ENCODE measurements around the gene RDH12.
"Not testable (repeated sequence)": the region's sequence is repeated elsewhere in the genome, so short reads cannot be mapped to it uniquely, and the experiment has no call there.

The RDH12 gene

DNA sequence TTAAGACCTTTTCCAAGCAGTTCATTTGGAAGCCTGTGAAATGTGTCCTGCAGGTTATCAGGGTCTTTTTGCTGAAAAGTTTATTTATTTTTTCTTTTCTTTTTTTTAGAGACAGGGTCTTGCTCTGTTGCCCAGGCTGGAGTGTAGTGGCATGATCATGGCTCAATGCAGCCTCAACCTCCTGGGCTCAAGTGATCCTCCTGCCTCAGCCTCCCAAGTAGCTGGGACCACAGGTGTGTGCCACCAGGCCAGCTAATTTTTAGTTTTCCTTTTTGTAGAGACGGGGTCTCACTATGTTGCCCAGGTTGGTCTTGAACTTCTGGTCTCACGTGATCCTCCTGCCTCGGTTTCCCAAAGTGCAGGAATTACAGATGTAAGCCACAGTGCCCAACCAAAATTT lies 17.7 kb downstream of the RDH12 start:
- 91% methylated on average over 3 of the region's 3 CpGs for WGBS
- not testable (repeated sequence) for H3K9me3 ChIP-seq (ENCODE audit: control insufficient read depth, low read length); H3K4me3 ChIP-seq (ENCODE audit: insufficient read depth in 1 of 2, low read depth in 1 of 2, low read length in 2 of 2); H3K27ac ChIP-seq (ENCODE audit: low read length, poor library complexity, severe bottlenecking); H3K18ac ChIP-seq (ENCODE audit: low read depth in 1 of 2, low read length in 2 of 2); H4K91ac ChIP-seq (ENCODE audit: low read length); H2BK12ac ChIP-seq (ENCODE audit: low read length in 2 of 2); H3K14ac ChIP-seq (ENCODE audit: low read length in 2 of 2); H3K79me1 ChIP-seq (replicated peaks; ENCODE audit: low read length, poor library complexity, severe bottlenecking); H3K9ac ChIP-seq (ENCODE audit: low read length); H2BK15ac ChIP-seq (ENCODE audit: low read depth, poor library complexity, severe bottlenecking); H3K4me2 ChIP-seq (ENCODE audit: low read length, poor library complexity, severe bottlenecking); H3K36me3 ChIP-seq (ENCODE audit: control insufficient read depth in 1 of 2, insufficient read depth in 2 of 2, low read depth in 1 of 2, low read length in 2 of 2); H3K4me1 ChIP-seq (ENCODE audit: control insufficient read depth, insufficient read depth, low read depth, low read length); DNase-seq; H2BK5ac ChIP-seq (ENCODE audit: low read depth, low read length, poor library complexity, severe bottlenecking); H2BK120ac ChIP-seq (ENCODE audit: low read depth, low read length); H3K23ac ChIP-seq (ENCODE audit: low read length in 2 of 2); H2AK5ac ChIP-seq (ENCODE audit: low read length, severe bottlenecking); H3K4ac ChIP-seq (ENCODE audit: low read depth in 1 of 2, low read length in 2 of 2); H4K8ac ChIP-seq (ENCODE audit: low read length); H2AFZ ChIP-seq (ENCODE audit: low read depth, low read length)
- peaks cover 27 to 41% of the 10 kb centered on the region in 2 experiments for H3K27me3 ChIP-seq (ENCODE audit: control insufficient read depth in 1 of 2, insufficient read depth in 1 of 2, low read length in 2 of 2)

DNA sequence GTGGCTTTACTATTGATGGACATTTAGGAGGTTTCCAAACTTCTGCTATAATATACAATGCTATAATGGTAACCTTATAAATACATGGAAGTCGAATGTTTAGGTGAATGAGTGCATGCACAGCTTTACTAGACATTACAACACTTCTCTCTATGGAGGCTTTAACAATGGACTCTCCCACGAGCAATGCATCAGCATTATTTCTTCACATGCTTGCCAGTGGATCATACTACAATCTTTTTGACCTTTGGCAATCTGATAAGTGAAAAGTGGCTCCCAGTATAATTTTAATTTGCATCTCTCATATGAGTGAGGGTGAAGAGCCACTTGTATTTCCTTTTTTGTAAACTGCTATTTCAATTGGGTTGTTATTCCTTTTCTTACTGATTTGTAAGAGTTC lies 18.2 kb downstream of the RDH12 start:
- Histone ChIP-seq H3K4me2 (ENCODE audit: low read length, poor library complexity, severe bottlenecking) (no peak overlapping the region), H3K4me3 (ENCODE audit: insufficient read depth in 1 of 2, low read depth in 1 of 2, low read length in 2 of 2) (no peak overlapping the region), H3K14ac (ENCODE audit: low read length in 2 of 2) (no peak overlapping the region), H3K4ac (ENCODE audit: low read depth in 1 of 2, low read length in 2 of 2) (no peak overlapping the region), H3K79me1 (replicated peaks; ENCODE audit: low read length, poor library complexity, severe bottlenecking) (no peaks in the 10 kb centered on the region), H3K9me3 (ENCODE audit: control insufficient read depth, low read length) (no peaks in the 10 kb centered on the region), H2AK5ac (ENCODE audit: low read length, severe bottlenecking) (no peak overlapping the region), H3K23ac (ENCODE audit: low read length in 2 of 2) (no peak overlapping the region), H3K18ac (ENCODE audit: low read depth in 1 of 2, low read length in 2 of 2) (no peak overlapping the region), H4K91ac (ENCODE audit: low read length) (no peak overlapping the region), H3K4me1 (ENCODE audit: control insufficient read depth, insufficient read depth, low read depth, low read length) (no peaks in the 10 kb centered on the region), H2BK12ac (ENCODE audit: low read length in 2 of 2) (no peak overlapping the region), H4K8ac (ENCODE audit: low read length) (no peak overlapping the region), H3K9ac (ENCODE audit: low read length) (no peak overlapping the region), H3K27me3 (ENCODE audit: control insufficient read depth in 1 of 2, insufficient read depth in 1 of 2, low read length in 2 of 2) (peaks cover 32 to 45% of the 10 kb centered on the region in 2 experiments), H3K27ac (ENCODE audit: low read length, poor library complexity, severe bottlenecking) (no peak overlapping the region), H2BK15ac (ENCODE audit: low read depth, poor library complexity, severe bottlenecking) (no peak overlapping the region), H3K36me3 (ENCODE audit: control insufficient read depth in 1 of 2, insufficient read depth in 2 of 2, low read depth in 1 of 2, low read length in 2 of 2) (no peaks in the 10 kb centered on the region), H2AFZ (ENCODE audit: low read depth, low read length) (no peak overlapping the region), H2BK5ac (ENCODE audit: low read depth, low read length, poor library complexity, severe bottlenecking) (no peak overlapping the region), H2BK120ac (ENCODE audit: low read depth, low read length) (no peak overlapping the region)
- DNase-seq: no peak
- WGBS: 55% methylated on average over 2 of the region's 2 CpGs

DNA sequence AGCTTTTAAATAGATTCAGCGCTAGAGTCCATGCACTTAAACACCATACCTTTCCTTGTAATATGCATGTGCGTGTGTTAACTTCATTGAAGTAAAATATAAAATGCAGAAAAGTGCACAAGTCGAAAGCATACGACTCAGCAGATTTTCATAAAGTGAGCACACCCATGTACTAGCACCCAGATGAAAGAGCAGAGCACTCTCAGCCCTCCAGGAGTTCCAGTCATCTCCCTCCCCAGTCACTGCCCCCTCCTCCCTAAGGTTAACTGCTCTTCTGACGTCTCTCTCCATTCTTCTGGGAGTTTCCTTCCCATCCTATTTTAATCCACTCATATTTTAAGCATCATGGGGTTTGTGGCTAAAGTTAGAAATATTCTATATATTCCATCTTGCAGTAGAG lies 20.2 kb downstream of the RDH12 start:
- Histone ChIP-seq H3K27ac (ENCODE audit: low read length, poor library complexity, severe bottlenecking) (no peak overlapping the region), H2BK5ac (ENCODE audit: low read depth, low read length, poor library complexity, severe bottlenecking) (no peak overlapping the region), H3K18ac (ENCODE audit: low read depth in 1 of 2, low read length in 2 of 2) (no peak overlapping the region), H3K9me3 (ENCODE audit: control insufficient read depth, low read length) (peaks cover 9% of the 10 kb centered on the region), H3K36me3 (ENCODE audit: control insufficient read depth in 1 of 2, insufficient read depth in 2 of 2, low read depth in 1 of 2, low read length in 2 of 2) (no peaks in the 10 kb centered on the region), H3K79me1 (replicated peaks; ENCODE audit: low read length, poor library complexity, severe bottlenecking) (no peaks in the 10 kb centered on the region), H3K14ac (ENCODE audit: low read length in 2 of 2) (no peak overlapping the region), H2AFZ (ENCODE audit: low read depth, low read length) (no peak overlapping the region), H3K27me3 (ENCODE audit: control insufficient read depth in 1 of 2, insufficient read depth in 1 of 2, low read length in 2 of 2) (peaks cover 51 to 58% of the 10 kb centered on the region in 2 experiments), H3K9ac (ENCODE audit: low read length) (no peak overlapping the region), H2BK12ac (ENCODE audit: low read length in 2 of 2) (no peak overlapping the region), H4K91ac (ENCODE audit: low read length) (no peak overlapping the region), H2BK15ac (ENCODE audit: low read depth, poor library complexity, severe bottlenecking) (no peak overlapping the region), H3K4ac (ENCODE audit: low read depth in 1 of 2, low read length in 2 of 2) (no peak overlapping the region), H3K23ac (ENCODE audit: low read length in 2 of 2) (no peak overlapping the region), H2AK5ac (ENCODE audit: low read length, severe bottlenecking) (no peak overlapping the region), H3K4me3 (ENCODE audit: insufficient read depth in 1 of 2, low read depth in 1 of 2, low read length in 2 of 2) (peak overlapping the region in 1 of 2 experiments; percentile 54), H3K4me1 (ENCODE audit: control insufficient read depth, insufficient read depth, low read depth, low read length) (no peaks in the 10 kb centered on the region), H4K8ac (ENCODE audit: low read length) (no peak overlapping the region), H2BK120ac (ENCODE audit: low read depth, low read length) (no peak overlapping the region), H3K4me2 (ENCODE audit: low read length, poor library complexity, severe bottlenecking) (no peak overlapping the region)
- WGBS: 69% methylated on average over 4 of the region's 5 CpGs
- no peak for DNase-seq

DNA sequence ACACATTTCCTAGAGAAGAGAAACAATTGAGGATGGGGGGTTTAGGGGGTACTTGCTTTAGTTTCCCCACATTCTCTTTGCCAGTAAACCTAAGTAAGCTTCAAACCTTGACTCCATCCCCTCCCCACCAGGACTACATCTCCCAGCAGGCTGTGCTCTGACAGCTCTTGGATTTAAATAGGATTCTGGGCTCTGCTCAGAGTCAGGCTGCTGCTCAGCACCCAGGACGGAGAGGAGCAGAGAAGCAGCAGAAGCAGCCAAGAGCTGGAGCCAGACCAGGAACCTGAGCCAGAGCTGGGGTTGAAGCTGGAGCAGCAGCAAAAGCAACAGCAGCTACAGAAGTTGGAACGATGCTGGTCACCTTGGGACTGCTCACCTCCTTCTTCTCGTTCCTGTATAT lies 20.6 kb downstream of the RDH12 start:
- no peak overlapping the region for H2BK12ac ChIP-seq (ENCODE audit: low read length in 2 of 2)
- H4K91ac ChIP-seq (ENCODE audit: low read length): no peak overlapping the region
- WGBS: 38% methylated on average over 2 of the region's 3 CpGs

More for the DNA sequence above, 20.6 kb downstream of the RDH12 start:
- Histone ChIP-seq H3K9ac (ENCODE audit: low read length) (no peak overlapping the region), H3K36me3 (ENCODE audit: control insufficient read depth in 1 of 2, insufficient read depth in 2 of 2, low read depth in 1 of 2, low read length in 2 of 2) (no peaks in the 10 kb centered on the region), H3K4me3 (ENCODE audit: insufficient read depth in 1 of 2, low read depth in 1 of 2, low read length in 2 of 2) (peak overlapping the region in 1 of 2 experiments; percentile 54), H2AK5ac (ENCODE audit: low read length, severe bottlenecking) (no peak overlapping the region), H3K23ac (ENCODE audit: low read length in 2 of 2) (no peak overlapping the region), H3K14ac (ENCODE audit: low read length in 2 of 2) (no peak overlapping the region), H2BK120ac (ENCODE audit: low read depth, low read length) (no peak overlapping the region), H4K8ac (ENCODE audit: low read length) (no peak overlapping the region), H2AFZ (ENCODE audit: low read depth, low read length) (no peak overlapping the region), H3K79me1 (replicated peaks; ENCODE audit: low read length, poor library complexity, severe bottlenecking) (no peaks in the 10 kb centered on the region), H3K4ac (ENCODE audit: low read depth in 1 of 2, low read length in 2 of 2) (no peak overlapping the region), H3K9me3 (ENCODE audit: control insufficient read depth, low read length) (peaks cover 11% of the 10 kb centered on the region), H3K27me3 (ENCODE audit: control insufficient read depth in 1 of 2, insufficient read depth in 1 of 2, low read length in 2 of 2) (peaks cover 52 to 58% of the 10 kb centered on the region in 2 experiments), H2BK5ac (ENCODE audit: low read depth, low read length, poor library complexity, severe bottlenecking) (no peak overlapping the region), H3K4me2 (ENCODE audit: low read length, poor library complexity, severe bottlenecking) (no peak overlapping the region), H3K27ac (ENCODE audit: low read length, poor library complexity, severe bottlenecking) (no peak overlapping the region), H3K4me1 (ENCODE audit: control insufficient read depth, insufficient read depth, low read depth, low read length) (no peaks in the 10 kb centered on the region), H2BK15ac (ENCODE audit: low read depth, poor library complexity, severe bottlenecking) (no peak overlapping the region), H3K18ac (ENCODE audit: low read depth in 1 of 2, low read length in 2 of 2) (no peak overlapping the region)
- no peak for DNase-seq
